AG04450 (cell line): Measurements from ENCODE around the gene CDH4. TPM values are rescaled to one million over a fixed set of nuclear protein-coding genes. Genes with fewer than 3 reads are reported as not detected.

Experiments
- CTCF ChIA-PET: fragments of 300-600, 350-600 bp; formaldehyde crosslinking; extraction: SDS; loops from one replicate; lab custom pipeline; 2022; ENCODE audit warnings: antibody characterized with exemption, inconsistent platforms; lab: Charles Lee
- POLR2A ChIA-PET: fragments of 350-600 bp; formaldehyde crosslinking; extraction: SDS; loops from one replicate; lab custom pipeline; 2021; ENCODE audit warnings: antibody characterized with exemption, inconsistent platforms; lab: Yijun Ruan, JAX
- DNase-seq: peaks from one replicate; pipeline ENCODE4 v3.0.0-alpha.2; 2011; ENCODE audit warnings: low read depth, low spot score
- H3K27ac ChIP-seq: one replicate; pipeline ENCODE4 v1.5.1; 2012; ENCODE audit warnings: low read depth, low read length, control low read depth
- H3K27me3 ChIP-seq: one replicate; pipeline ENCODE4 v1.6.0; 2012; ENCODE audit warnings: low read length; ENCODE audit not compliant: control insufficient read depth, insufficient read depth
- H3K4me3 ChIP-seq: 2 replicates; pipeline ENCODE4 v1.5.1; 2011; ENCODE audit warnings: mild to moderate bottlenecking, low read depth, low read length, control low read depth
- H3K9me3 ChIP-seq: 2 replicates; pipeline ENCODE4 v1.5.1; 2012; ENCODE audit warnings: low read length; ENCODE audit not compliant: control insufficient read depth, insufficient read depth
- CTCF ChIP-seq: IDR thresholded peaks from 2 replicates; pipeline ENCODE4 v1.5.1; 2011; ENCODE audit warnings: low read depth, low read length, control low read depth, inconsistent platforms
- polyA plus RNA-seq: library from polyadenylated mRNA; depleted of rRNA; stranded (reverse); fragments of >200 nt; gene quantifications from 2 replicates; pipeline ENCODE4 v1.2.3, GENCODE V29; 2011

CDH4 gene
- polyA plus RNA-seq, 1 experiment, result 1.6 TPM

GRCh38 chr20:61862881-61863280, 610.8 kb downstream of the CDH4 start:
- H3K27ac ChIP-seq, result no peak overlapping the region
- peaks cover 3% of the 10 kb centered on the region for H3K27me3 ChIP-seq
- H3K4me3 ChIP-seq, result no peak overlapping the region
- DNase-seq, result no peak
- POLR2A ChIA-PET, result no interaction called here
- no peaks in the 10 kb centered on the region; the same call in 1 of the 2 replicates for H3K9me3 ChIP-seq
- CTCF ChIA-PET, result no interaction called here
- no peak for TF ChIP-seq CTCF

GRCh38 chr20:61864481-61864880, 612.4 kb downstream of the CDH4 start:
- CTCF ChIA-PET, result no interaction called here
- DNase-seq, result no peak
- Histone ChIP-seq H3K27me3 (peaks cover 6% of the 10 kb centered on the region), H3K27ac (no peak overlapping the region), H3K4me3 (no peak overlapping the region), H3K9me3 (no peaks in the 10 kb centered on the region; the same call in 1 of the 2 replicates)
- no peak for TF ChIP-seq CTCF
- POLR2A ChIA-PET, result no interaction called here

- Histone ChIP-seq H3K27me3 (peaks cover 7% of the 10 kb centered on the region), H3K27ac (no peak overlapping the region), H3K4me3 (no peak overlapping the region), H3K9me3 (peaks cover 5% of the 10 kb centered on the region; the same call in 1 of the 2 replicates)
- DNase-seq, result no peak
- CTCF ChIA-PET, result interaction anchor here (1.4 kb wide), 1 partner anchor 31 kb away, joined by 5 read pairs; no protein-coding TSS in a partner anchor
- POLR2A ChIA-PET, result no interaction called here
- TF ChIP-seq CTCF, result no peak
These were observed 613.3 kb downstream of the CDH4 start for GRCh38 chr20:61865353-61865752.

GRCh38 chr20:61866165-61866564, 614.1 kb downstream of the CDH4 start:
- no peak overlapping the region for H3K27ac ChIP-seq
- H3K9me3 ChIP-seq, result peaks cover 5% of the 10 kb centered on the region; the same call in 1 of the 2 replicates
- no peak for TF ChIP-seq CTCF
- DNase-seq, result no peak
- H3K27me3 ChIP-seq, result peaks cover 7% of the 10 kb centered on the region
- ChIA-PET POLR2A (no interaction called here), CTCF (interaction anchor here (1.4 kb wide), 1 partner anchor 30 kb away, joined by 5 read pairs; no protein-coding TSS in a partner anchor)
- H3K4me3 ChIP-seq, result no peak overlapping the region

- ChIA-PET CTCF (interaction anchor here (0.7 kb wide), 1 partner anchor 349 kb away, joined by 3 read pairs; no protein-coding TSS in a partner anchor), POLR2A (no interaction called here)
- H3K27ac ChIP-seq, result no peak overlapping the region
- H3K4me3 ChIP-seq, result no peak overlapping the region
- TF ChIP-seq CTCF, result no peak
- peaks cover 7% of the 10 kb centered on the region for H3K27me3 ChIP-seq
- H3K9me3 ChIP-seq, result peaks cover 23% of the 10 kb centered on the region
- DNase-seq, result no peak
These were observed 615.9 kb downstream of the CDH4 start for GRCh38 chr20:61868006-61868405.
